Kidney epithelial cell (primary cell): ENCODE data around the gene PTF1A. TPM values are rescaled to one million over a fixed set of nuclear protein-coding genes. Genes with fewer than 3 reads are reported as not detected.

Source experiments
- DNase-seq: peaks from one replicate; pipeline ENCODE4 v3.0.0-alpha.2; 2010; ENCODE audit warnings: low read depth
- H3K27me3 ChIP-seq: 2 replicates; pipeline ENCODE4 v1.6.0; 2011; ENCODE audit warnings: low read length; ENCODE audit not compliant: control insufficient read depth, insufficient read depth
- H3K36me3 ChIP-seq: 2 replicates; pipeline ENCODE4 v1.5.1; 2011; ENCODE audit warnings: low read length; ENCODE audit not compliant: control insufficient read depth, insufficient read depth
- H3K4me3 ChIP-seq: 2 replicates; pipeline ENCODE4 v1.5.1; 2011; ENCODE audit warnings: low read depth, mild to moderate bottlenecking, control low read depth, low read length
- CTCF ChIP-seq: IDR thresholded peaks from 2 replicates; pipeline ENCODE4 v1.5.1; 2011; ENCODE audit warnings: mild to moderate bottlenecking, moderate library complexity, low read length, control low read depth, inconsistent platforms; ENCODE audit not compliant: insufficient read depth, poor library complexity, severe bottlenecking
- total RNA-seq: library from RNA; depleted of rRNA; stranded (reverse); fragments of >200 nt; gene quantifications from 2 replicates; pipeline ENCODE4 v1.2.3, GENCODE V29; 2015

PTF1A gene
- total RNA-seq, 1 donor from 2014 or later, result not detected

DNA sequence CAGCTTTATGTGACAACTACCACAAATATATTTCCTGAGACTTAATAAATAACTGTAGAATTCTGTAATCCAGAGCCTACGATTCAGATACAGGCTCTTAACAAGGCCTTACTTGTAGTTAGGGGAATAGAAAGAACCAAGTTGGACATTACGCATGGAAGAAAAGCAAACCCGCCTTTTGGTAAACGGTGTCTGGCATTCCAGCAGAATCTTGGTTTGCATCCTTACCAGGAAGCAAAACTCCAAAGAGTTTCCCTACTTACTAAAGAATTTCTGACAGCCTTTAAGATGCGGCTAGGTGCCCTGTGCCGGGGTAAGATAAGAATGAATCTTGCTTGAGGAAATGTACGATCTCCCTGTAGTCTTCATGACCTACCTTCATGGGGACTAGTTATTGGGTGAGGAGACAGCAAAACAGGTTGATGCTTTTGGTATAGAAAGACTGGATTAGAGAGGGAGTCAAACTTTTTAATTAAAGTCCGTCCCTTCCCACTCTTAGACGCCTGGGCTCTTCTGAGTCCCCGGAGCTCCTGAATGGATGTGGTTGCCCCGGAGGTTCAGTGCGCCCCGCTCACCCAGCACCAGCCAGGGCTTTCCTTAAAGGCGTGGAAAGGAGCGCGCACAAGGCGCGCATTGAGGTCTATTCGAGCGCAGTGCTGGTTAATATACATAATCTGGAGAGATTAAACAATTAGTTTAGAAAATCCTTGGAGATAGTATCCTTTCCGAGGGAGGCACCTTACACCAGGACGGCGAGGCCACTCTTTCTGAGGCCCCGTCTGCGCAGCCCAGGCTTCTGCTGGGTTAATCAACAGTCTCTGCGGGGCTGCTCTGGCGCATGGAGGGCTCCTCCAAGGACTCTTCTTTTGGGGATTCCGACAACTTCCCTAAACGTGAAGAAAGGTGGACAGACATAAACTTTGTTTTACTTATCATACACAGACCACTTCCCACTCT lies 11.5 kb downstream of the PTF1A start:
- no peak for DNase-seq
- no peak overlapping the region for H3K4me3 ChIP-seq
- H3K27me3 ChIP-seq, result peaks cover 44% of the 10 kb centered on the region
- TF ChIP-seq CTCF, result no peak
- no peaks in the 10 kb centered on the region for H3K36me3 ChIP-seq

DNA sequence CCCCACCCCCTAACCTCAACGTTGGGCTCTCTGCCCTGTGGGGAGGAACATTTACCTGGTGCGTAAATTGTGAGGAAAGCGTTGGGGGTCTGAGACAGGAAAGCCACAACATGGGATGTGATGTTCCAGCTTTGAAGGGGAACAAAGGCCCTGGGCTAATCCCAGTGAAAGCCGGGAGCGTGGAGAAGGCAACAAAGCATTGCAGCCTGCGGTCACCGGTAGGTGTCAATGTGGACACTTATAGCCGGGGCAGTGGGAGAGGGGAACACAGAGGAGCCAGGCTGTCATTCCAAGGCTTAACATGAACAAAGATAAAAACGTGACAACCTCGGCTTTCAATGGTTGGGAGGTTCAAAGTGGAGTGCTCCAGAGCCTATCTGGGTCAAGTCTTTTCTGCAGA lies 12.7 kb downstream of the PTF1A start:
- no peaks in the 10 kb centered on the region for H3K36me3 ChIP-seq
- DNase-seq, result no peak
- peaks cover 32% of the 10 kb centered on the region for H3K27me3 ChIP-seq
- TF ChIP-seq CTCF, result no peak
- no peak overlapping the region for H3K4me3 ChIP-seq

GRCh38 chr10:23205972-23206642 lies 14.0 kb downstream of the PTF1A start:
- TF ChIP-seq CTCF, result no peak
- peaks cover 23% of the 10 kb centered on the region for H3K27me3 ChIP-seq
- H3K4me3 ChIP-seq, result no peak overlapping the region
- no peaks in the 10 kb centered on the region for H3K36me3 ChIP-seq
- no peak for DNase-seq

GRCh38 chr10:23217471-23217870 lies 25.4 kb downstream of the PTF1A start:
- Histone ChIP-seq H3K27me3 (no peaks in the 10 kb centered on the region), H3K4me3 (no peak overlapping the region), H3K36me3 (no peaks in the 10 kb centered on the region)
- no peak for DNase-seq
- no peak for TF ChIP-seq CTCF

DNA sequence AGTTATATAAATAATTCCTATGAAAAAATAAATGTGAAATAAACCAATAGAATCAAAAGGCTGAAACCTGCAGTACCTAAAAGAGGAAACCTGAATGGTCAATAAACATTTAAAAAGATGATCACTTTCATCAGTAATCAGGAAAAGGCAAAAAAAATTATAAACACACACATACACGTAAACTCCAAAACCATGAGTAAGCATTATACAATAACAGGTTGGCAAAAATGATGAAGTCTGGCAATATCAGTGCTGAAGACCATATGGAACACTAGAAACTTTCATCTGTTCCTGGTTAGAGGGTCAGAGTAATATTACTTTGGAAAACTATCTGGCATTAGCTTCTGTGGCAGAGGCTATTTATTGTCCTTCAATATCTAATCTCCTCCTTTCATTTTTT lies 38.5 kb downstream of the PTF1A start:
- DNase-seq, result no peak
- no peak for TF ChIP-seq CTCF
- H3K27me3 ChIP-seq, result no peaks in the 10 kb centered on the region
- H3K4me3 ChIP-seq, result no peak overlapping the region
- H3K36me3 ChIP-seq, result no peaks in the 10 kb centered on the region
